OCI-LY1 (cell line): ENCODE results near the gene MTNR1A.

Source experiments
- H2AFZ ChIP-seq: fragments of 200-600 bp; sonication (generic), shearing (Covaris generic); 2 replicates; pipeline ENCODE4 v1.6.0; 2014; ENCODE audit warnings: antibody characterized with exemption, mild to moderate bottlenecking, low read length
- H3F3A ChIP-seq: fragments of 200-600 bp; sonication (generic), shearing (Covaris generic); 2 replicates; pipeline ENCODE4 v1.6.0; 2014; ENCODE audit warnings: mild to moderate bottlenecking, antibody characterized with exemption, low read length, moderate library complexity; ENCODE audit not compliant: insufficient read depth
- H3K27ac ChIP-seq: fragments of 200-600 bp; sonication (generic); 2 replicates; pipeline ENCODE4 v1.5.1; 2014; ENCODE audit warnings: low read length, mixed run types, mild to moderate bottlenecking, low read depth; ENCODE audit not compliant: poor library complexity, severe bottlenecking
- H3K27me3 ChIP-seq: fragments of 200-600 bp; sonication (generic); 2 replicates; pipeline ENCODE4 v1.6.0; 2014; ENCODE audit warnings: antibody characterized with exemption, mild to moderate bottlenecking, low read length, moderate library complexity; ENCODE audit not compliant: insufficient read depth
- H3K36me3 ChIP-seq: fragments of 200-600 bp; sonication (generic); 2 replicates; pipeline ENCODE4 v1.6.1; 2014; ENCODE audit warnings: mild to moderate bottlenecking, antibody characterized with exemption, low read length, moderate library complexity, mixed read lengths; ENCODE audit not compliant: insufficient read depth
- H3K4me1 ChIP-seq: fragments of 200-600 bp; sonication (generic); 2 replicates; pipeline ENCODE4 v1.5.1; 2014; ENCODE audit warnings: mild to moderate bottlenecking, low read length, moderate library complexity; ENCODE audit not compliant: insufficient read depth, severe bottlenecking
- H3K4me2 ChIP-seq: fragments of 200-600 bp; sonication (generic), shearing (Covaris generic); 2 replicates; pipeline ENCODE4 v1.6.1; 2014; ENCODE audit warnings: low read length
- H3K4me3 ChIP-seq: fragments of 200-600 bp; sonication (generic); 2 replicates; pipeline ENCODE4 v1.5.1; 2014; ENCODE audit warnings: low read length, low read depth, mild to moderate bottlenecking, mixed read lengths; ENCODE audit not compliant: poor library complexity, severe bottlenecking
- H3K79me2 ChIP-seq: fragments of 200-600 bp; shearing (Covaris generic); 2 replicates; pipeline ENCODE4 v1.6.1; 2016; ENCODE audit warnings: mixed run types, low read length, mixed read lengths; ENCODE audit not compliant: insufficient read depth
- H3K9ac ChIP-seq: fragments of 200-600 bp; sonication (generic), shearing (Covaris generic); 2 replicates; pipeline ENCODE4 v1.6.1; 2014; ENCODE audit warnings: mild to moderate bottlenecking, low read length, mixed read lengths
- H3K9me2 ChIP-seq: fragments of 200-600 bp; sonication (generic), shearing (Covaris generic); 2 replicates; pipeline ENCODE4 v1.6.1; 2014; ENCODE audit warnings: low read depth, mild to moderate bottlenecking, low read length, mixed read lengths
- H3K9me3 ChIP-seq: fragments of 200-600 bp; shearing (Covaris generic); 2 replicates; pipeline ENCODE4 v1.6.1; 2014; ENCODE audit warnings: low read length, mixed read lengths
- H4K20me1 ChIP-seq: fragments of 200-600 bp; sonication (generic), shearing (Covaris generic); 2 replicates; pipeline ENCODE4 v1.6.0; 2016; ENCODE audit warnings: mild to moderate bottlenecking, low read length; ENCODE audit not compliant: insufficient read depth
- EZH2 ChIP-seq: fragments of 200-600 bp; sonication (generic), shearing (Covaris generic); IDR thresholded peaks from 2 replicates; pipeline ENCODE4 v1.8.0; 2017; ENCODE audit warnings: borderline replicate concordance, mixed run types, mild to moderate bottlenecking, antibody characterized with exemption, low read length, moderate library complexity, mixed read lengths
- TF ChIP-seq, protein P1 (sequence below): fragments of 200-600 bp; sonication (generic), shearing (Covaris generic); IDR thresholded peaks from 2 replicates; pipeline ENCODE4 v1.5.1; 2017; ENCODE audit warnings: mild to moderate bottlenecking, antibody characterized with exemption, low read length, moderate library complexity, mixed read lengths

Gene MTNR1A

DNA sequence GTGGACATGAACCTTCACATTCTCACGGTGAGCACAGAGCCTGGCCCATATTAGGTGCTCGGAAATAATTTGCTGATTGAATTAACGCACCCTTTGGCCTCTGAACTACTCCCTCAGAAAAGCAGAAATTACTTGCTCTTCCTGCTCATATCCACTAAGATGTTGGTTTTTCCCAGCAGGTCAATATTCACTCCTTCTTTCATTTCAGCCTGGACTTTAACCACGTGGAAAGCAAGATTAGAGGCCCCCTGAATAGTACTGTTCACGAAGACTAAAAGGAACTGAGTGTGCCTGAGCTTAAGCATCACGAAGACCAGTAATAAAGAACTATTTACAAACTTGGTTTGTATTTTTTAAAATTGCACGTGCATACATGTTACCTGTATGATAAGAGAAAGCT is 9.9 kb downstream of the MTNR1A start:
- H3K4me3 ChIP-seq: no peak overlapping the region
- H3K4me2 ChIP-seq: no peak overlapping the region
- no peak overlapping the region for H3K27ac ChIP-seq
- no peak overlapping the region for H3K9ac ChIP-seq
- H3K9me2 ChIP-seq: no peaks in the 10 kb centered on the region
- no peaks in the 10 kb centered on the region; the same call in 1 of the 2 replicates for H3K36me3 ChIP-seq
- no peaks in the 10 kb centered on the region for H3K9me3 ChIP-seq
- TF ChIP-seq, protein P1, sequence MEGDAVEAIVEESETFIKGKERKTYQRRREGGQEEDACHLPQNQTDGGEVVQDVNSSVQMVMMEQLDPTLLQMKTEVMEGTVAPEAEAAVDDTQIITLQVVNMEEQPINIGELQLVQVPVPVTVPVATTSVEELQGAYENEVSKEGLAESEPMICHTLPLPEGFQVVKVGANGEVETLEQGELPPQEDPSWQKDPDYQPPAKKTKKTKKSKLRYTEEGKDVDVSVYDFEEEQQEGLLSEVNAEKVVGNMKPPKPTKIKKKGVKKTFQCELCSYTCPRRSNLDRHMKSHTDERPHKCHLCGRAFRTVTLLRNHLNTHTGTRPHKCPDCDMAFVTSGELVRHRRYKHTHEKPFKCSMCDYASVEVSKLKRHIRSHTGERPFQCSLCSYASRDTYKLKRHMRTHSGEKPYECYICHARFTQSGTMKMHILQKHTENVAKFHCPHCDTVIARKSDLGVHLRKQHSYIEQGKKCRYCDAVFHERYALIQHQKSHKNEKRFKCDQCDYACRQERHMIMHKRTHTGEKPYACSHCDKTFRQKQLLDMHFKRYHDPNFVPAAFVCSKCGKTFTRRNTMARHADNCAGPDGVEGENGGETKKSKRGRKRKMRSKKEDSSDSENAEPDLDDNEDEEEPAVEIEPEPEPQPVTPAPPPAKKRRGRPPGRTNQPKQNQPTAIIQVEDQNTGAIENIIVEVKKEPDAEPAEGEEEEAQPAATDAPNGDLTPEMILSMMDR: no peak
- no peak for TF ChIP-seq EZH2
- no peaks in the 10 kb centered on the region for H3K27me3 ChIP-seq
- H3F3A ChIP-seq: no peaks in the 10 kb centered on the region
- no peaks in the 10 kb centered on the region for H4K20me1 ChIP-seq
- no peaks in the 10 kb centered on the region for H3K4me1 ChIP-seq
- no peaks in the 10 kb centered on the region for H3K79me2 ChIP-seq
- no peak overlapping the region for H2AFZ ChIP-seq

DNA sequence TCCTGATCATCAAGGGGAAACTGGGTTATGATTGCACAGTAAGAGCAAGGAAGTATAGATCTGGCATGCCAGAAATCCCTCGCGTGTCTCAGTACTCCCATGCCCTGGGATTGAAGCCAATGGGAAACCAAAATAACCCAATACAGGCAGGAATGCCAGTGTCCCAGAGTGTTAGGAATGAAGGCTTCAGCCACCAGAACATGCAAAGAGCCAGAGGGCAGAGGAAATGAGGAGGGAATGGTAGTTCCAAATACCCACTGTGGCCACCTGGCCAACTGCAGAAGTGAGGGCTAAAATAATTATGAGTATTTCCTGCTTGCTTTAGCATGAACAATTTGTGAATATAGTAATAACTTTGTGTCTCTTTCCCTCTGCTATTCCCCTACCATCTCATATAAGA is 12.2 kb downstream of the MTNR1A start:
- TF ChIP-seq, protein P1: no peak
- no peak for TF ChIP-seq EZH2
- Histone ChIP-seq H3K9me3 (no peaks in the 10 kb centered on the region), H4K20me1 (no peaks in the 10 kb centered on the region), H3K36me3 (no peaks in the 10 kb centered on the region; the same call in 1 of the 2 replicates), H3K27me3 (no peaks in the 10 kb centered on the region), H3F3A (no peaks in the 10 kb centered on the region), H3K4me3 (no peak overlapping the region), H3K79me2 (no peaks in the 10 kb centered on the region), H3K9ac (no peak overlapping the region), H3K27ac (no peak overlapping the region), H3K4me1 (no peaks in the 10 kb centered on the region), H3K9me2 (no peaks in the 10 kb centered on the region), H3K4me2 (no peak overlapping the region), H2AFZ (no peak overlapping the region)

DNA sequence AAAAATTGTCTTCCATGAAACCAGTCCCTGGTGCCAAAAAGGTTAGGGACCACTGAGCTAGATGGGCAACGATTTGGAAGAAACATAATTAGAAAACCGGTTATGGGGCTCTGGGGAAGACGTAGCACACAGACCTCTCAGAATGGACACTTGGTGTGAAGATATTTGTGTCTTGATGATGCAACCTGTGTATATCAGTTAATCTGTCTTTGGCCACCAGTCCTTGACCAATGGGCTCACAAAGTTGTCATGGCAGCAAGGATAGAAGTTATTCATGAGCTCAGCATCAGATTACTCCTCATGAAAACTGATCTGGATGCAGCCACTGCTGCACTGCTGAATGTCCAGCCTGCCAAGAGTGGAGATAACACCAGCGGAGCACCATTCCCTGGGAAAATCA is 13.6 kb downstream of the MTNR1A start:
- Histone ChIP-seq H3K9ac (no peak overlapping the region), H3K79me2 (no peaks in the 10 kb centered on the region), H2AFZ (no peak overlapping the region), H3K27ac (no peak overlapping the region), H3K4me1 (no peaks in the 10 kb centered on the region), H3K9me3 (no peaks in the 10 kb centered on the region), H4K20me1 (no peaks in the 10 kb centered on the region), H3K9me2 (no peaks in the 10 kb centered on the region), H3K36me3 (no peaks in the 10 kb centered on the region; the same call in 1 of the 2 replicates), H3K4me2 (no peak overlapping the region), H3F3A (no peaks in the 10 kb centered on the region), H3K4me3 (no peak overlapping the region), H3K27me3 (no peaks in the 10 kb centered on the region)
- TF ChIP-seq EZH2: no peak
- TF ChIP-seq, protein P1: no peak
